GM12801 (cell line): ENCODE data around the gene DYDC2.

ENCODE experiments used
- CTCF ChIP-seq: IDR thresholded peaks from one replicate; pipeline ENCODE4 v1.5.1; 2011; ENCODE audit warnings: control low read depth; ENCODE audit not compliant: insufficient read length; ENCODE audit errors: extremely low read depth

DYDC2 gene

GRCh38 chr10:80356563-80356988 lies at the start of gene DYDC2, which contains the start of gene DYDC1:
TSS of gene DYDC2 (plus strand) at chr10:80356781. CDS start at chr10:80362444, 5,663 bp downstream.
TSS of gene DYDC1 (minus strand) at chr10:80356755. CDS start at chr10:80352601, 4,154 bp downstream.
- TF ChIP-seq CTCF = no peak

- TF ChIP-seq CTCF = no peak
These were observed 43.1 kb upstream of the DYDC2 start for GRCh38 chr10:80313523-80313922.

DNA sequence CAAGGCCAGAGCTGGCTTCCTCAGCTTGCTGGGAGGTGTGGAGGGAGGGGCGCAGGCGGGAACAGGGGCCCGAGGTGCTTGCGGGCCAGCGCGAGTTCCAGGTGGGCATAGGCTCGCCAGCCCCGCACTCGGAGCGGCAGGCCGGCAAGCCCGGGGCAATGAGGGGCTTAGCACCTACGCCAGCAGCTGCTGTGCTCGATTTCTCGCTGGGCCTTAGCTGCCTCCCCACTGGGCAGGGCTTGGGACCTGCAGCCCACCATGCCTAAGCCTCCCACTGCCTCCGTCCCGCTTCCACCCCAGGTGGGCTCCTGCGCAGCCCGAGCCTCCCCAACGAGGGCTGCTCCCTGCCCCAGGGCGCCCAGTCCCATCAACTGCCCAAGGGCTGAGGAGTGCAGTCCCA lies 41.2 kb upstream of the DYDC2 start:
- TF ChIP-seq CTCF = no peak

DNA sequence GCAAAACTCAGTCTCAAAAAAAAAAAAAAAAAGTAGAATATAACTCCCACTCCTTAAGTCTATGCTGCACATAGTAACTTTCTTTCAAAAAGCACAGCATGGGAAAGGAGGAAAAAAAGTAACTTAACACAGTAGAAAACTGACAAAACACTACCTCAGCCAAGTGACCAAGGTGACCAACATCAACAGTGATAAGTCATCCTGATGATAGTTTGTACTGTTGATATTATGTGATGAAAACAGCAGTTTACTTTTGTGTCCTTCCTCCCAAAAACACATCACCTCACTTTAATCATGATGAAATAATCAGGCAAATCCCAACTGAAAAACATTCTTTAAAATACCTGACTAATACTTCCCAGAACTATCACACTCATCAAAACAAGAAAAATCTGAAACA lies 37.8 kb upstream of the DYDC2 start:
- TF ChIP-seq CTCF = no peak

DNA sequence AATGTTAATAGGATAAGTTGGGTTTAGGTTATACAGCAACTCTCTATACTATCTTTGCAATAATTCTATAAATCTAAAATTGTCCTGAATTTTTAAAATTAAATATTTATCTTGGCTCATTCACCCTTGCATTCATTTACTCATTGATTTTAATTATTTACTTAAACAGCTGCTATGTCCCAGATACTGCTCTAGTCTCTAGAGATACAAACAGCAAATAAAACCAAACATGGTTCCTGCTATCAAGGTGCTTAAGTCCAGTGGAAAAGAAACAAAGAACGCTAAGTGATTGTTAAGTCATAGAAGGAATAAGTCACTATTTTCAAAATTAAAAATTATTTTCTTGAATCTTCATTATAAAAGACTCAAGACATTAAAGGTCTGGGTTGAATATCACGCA lies 37.3 kb upstream of the DYDC2 start:
- TF ChIP-seq CTCF = no peak

DNA sequence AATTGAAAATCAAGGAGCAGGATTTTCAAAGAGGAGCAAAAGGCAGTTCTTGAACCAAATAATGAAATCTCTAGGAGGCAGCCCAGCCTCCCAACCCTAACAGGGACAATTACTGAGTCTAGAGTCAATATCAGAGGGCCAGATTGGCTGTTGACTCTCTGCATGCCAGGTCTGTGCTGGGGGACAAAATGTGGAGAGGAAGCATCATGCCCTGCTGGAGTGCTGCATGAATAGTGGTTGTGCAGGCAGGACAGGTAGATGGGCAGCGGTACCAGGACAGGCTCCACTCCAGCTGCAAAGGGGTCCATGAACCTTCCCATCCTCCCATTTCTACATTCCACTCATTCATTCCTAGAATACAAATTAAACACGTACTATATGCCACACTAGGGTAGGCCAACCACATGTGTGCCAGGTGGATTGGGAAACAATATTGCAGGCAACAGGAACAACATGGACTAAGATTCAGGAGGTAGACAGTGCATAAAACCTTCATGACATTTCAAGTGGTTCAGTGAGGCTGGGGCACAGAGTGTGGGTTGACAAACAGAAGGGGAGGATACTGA lies 36.8 kb upstream of the DYDC2 start:
- TF ChIP-seq CTCF = no peak

DNA sequence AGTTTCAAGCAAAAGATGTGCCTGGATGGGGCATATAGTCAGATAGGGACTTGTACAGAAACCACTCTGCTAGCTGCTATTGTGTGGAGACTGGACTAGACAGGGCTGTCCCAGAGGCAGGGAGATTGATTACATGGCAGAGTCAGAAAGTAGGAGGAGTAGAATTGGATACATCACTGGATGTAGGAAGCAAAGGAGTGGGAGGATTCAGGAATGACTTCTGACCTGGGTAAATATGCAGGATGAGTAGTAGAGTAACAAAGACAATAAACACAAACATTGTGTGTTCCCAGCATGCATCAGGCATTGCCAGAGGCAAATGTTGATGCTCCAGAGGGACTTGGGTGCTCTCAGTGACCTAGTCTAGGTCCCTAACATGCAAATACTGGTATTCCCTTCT lies 36.2 kb upstream of the DYDC2 start:
- no peak for TF ChIP-seq CTCF
